GM06990 (cell line): ENCODE results near the gene SMIM5.

Experiments
- DNase-seq: peaks from one replicate; pipeline ENCODE4 v3.0.0-alpha.2; 2011; ENCODE audit not compliant: insufficient read length; ENCODE audit errors: extremely low read depth
- H3K27me3 ChIP-seq: replicated peaks from 2 replicates; pipeline ENCODE4 v1.6.0; 2011; ENCODE audit warnings: low read length; ENCODE audit not compliant: control insufficient read depth, insufficient read depth
- H3K36me3 ChIP-seq: 2 replicates; pipeline ENCODE4 v1.5.1; 2011; ENCODE audit warnings: low read length; ENCODE audit not compliant: control insufficient read depth, insufficient read depth
- H3K4me3 ChIP-seq: replicated peaks from 2 replicates; pipeline ENCODE4 v1.5.1; 2011; ENCODE audit warnings: low read depth, mild to moderate bottlenecking, control low read depth, low read length
- CTCF ChIP-seq: IDR thresholded peaks from 2 replicates; pipeline ENCODE4 v1.5.1; 2011; ENCODE audit warnings: low read length, control low read depth, mild to moderate bottlenecking, inconsistent platforms; ENCODE audit not compliant: insufficient read depth, poor library complexity, severe bottlenecking

Gene SMIM5

GRCh38 chr17:75673487-75673886 is 40.3 kb downstream of the SMIM5 start:
- no peaks in the 10 kb centered on the region for H3K27me3 ChIP-seq
- DNase-seq: no peak
- H3K4me3 ChIP-seq: no peak overlapping the region
- TF ChIP-seq CTCF: no peak
- peaks cover 16% of the 10 kb centered on the region for H3K36me3 ChIP-seq

- Histone ChIP-seq H3K27me3 (no peaks in the 10 kb centered on the region), H3K36me3 (peaks cover 15% of the 10 kb centered on the region), H3K4me3 (no peak overlapping the region)
- no peak for DNase-seq
- no peak for TF ChIP-seq CTCF
Observed at GRCh38 chr17:75676461-75676860, 43.2 kb downstream of the SMIM5 start.

- H3K27me3 ChIP-seq: no peaks in the 10 kb centered on the region
- H3K36me3 ChIP-seq: peaks cover 8% of the 10 kb centered on the region
- H3K4me3 ChIP-seq: no peak overlapping the region
- no peak for TF ChIP-seq CTCF
- no peak for DNase-seq
Observed at GRCh38 chr17:75679706-75680211, 46.5 kb downstream of the SMIM5 start.

- H3K4me3 ChIP-seq: no peak overlapping the region
- no peaks in the 10 kb centered on the region for H3K27me3 ChIP-seq
- DNase-seq: no peak
- peaks cover 8% of the 10 kb centered on the region for H3K36me3 ChIP-seq
- no peak for TF ChIP-seq CTCF
Observed at GRCh38 chr17:75680431-75680830, 47.2 kb downstream of the SMIM5 start.

- Histone ChIP-seq H3K4me3 (no peak overlapping the region), H3K27me3 (no peaks in the 10 kb centered on the region), H3K36me3 (peaks cover 8% of the 10 kb centered on the region)
- no peak for TF ChIP-seq CTCF
- no peak for DNase-seq
Observed at GRCh38 chr17:75681289-75681688, 48.1 kb downstream of the SMIM5 start.

GRCh38 chr17:75683583-75683982 is 50.3 kb downstream of the SMIM5 start:
- TF ChIP-seq CTCF: no peak
- DNase-seq: no peak
- Histone ChIP-seq H3K27me3 (no peaks in the 10 kb centered on the region), H3K36me3 (peaks cover 5% of the 10 kb centered on the region), H3K4me3 (no peak overlapping the region)
